GM21786 (cell line): ENCODE measurements around the gene AMFR.

ENCODE experiments used
- ATAC-seq: cut with Tn5 transposase; IDR thresholded peaks from one replicate; pipeline ENCODE4 v1.9.1; 2021; ENCODE audit not compliant: unreplicated experiment

AMFR gene

DNA sequence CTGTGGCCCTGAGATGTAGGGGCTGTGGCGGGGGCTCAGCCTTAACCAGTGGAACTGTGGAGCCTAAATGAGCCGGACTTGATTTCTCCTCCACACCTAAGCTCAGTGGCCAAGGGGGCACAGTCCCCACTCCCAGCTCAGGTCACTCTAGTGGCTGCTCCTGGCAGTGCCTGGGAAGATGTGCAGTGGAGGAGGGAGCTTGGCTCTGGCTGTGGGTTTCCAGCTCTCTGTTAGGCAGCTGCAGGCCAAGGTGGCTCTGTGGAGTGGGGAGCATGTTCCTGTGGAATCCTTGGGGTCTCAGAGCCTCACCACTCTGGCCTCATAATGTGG is 76.3 kb downstream of the AMFR start:
- ATAC-seq, result no peak

DNA sequence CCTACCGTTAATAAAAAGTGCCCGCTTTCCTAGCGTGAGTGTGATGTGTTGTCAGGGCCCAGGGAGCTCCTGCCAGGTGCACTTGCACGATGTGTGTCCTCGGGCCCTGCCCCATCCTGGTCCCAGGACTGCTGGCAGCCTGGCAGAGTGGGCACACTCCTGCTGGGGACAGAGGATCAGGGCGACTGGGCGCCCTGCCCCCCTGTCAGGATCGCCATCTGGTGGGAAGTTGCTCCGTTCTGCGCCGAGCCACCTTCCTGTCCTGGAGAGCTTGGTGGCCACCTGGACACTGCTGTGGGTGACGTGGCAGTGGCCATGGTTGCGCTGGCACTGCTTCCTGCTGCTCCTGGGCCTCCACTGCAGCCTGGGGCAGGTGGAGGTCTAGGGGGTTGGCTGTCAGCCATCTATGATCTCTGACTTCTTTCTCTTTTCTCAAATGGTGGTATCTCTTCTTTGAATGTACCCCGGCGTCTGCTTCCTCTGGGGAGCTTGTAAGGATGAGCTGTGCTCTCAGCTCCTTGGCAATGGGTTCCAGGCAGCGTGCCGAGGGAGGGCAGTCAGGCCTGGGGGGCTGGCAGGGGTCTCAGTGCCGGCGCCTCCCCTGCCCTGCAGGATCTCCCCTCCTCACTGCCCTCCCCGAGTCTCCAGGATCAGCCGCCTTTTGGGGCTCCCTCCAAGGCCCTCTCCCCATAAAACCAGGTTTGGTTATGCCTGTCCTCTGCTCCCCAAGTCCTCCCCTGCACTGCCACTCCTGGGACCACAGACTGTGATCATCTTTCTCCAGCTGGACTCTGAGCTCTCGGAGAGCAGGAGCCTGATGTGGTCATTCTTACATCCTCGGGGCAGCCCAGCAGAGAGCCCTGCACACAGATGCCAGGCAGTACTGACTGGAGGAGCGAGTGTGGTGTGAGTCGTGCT is 76.9 kb downstream of the AMFR start:
- no peak for ATAC-seq

DNA sequence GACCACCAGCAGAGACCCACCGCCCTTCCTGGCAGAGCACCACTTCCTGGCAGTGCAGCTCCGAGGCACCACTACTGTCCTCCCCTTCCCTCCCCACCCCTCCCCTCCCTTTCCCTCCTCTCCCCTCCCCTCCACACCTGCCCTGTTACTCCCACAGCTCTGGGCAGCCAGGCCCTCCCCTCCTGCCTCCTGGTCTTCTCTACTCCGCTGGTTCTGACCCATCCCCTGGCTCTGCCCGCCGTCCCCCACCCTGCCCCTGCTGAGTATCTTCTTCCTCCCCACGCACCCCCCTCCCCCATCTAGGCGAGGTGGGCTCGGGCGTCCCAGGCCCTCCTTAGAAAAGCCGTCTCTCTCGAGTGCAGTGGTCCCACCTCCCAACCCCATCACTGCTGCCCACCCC is 77.7 kb downstream of the AMFR start:
- no peak for ATAC-seq

DNA sequence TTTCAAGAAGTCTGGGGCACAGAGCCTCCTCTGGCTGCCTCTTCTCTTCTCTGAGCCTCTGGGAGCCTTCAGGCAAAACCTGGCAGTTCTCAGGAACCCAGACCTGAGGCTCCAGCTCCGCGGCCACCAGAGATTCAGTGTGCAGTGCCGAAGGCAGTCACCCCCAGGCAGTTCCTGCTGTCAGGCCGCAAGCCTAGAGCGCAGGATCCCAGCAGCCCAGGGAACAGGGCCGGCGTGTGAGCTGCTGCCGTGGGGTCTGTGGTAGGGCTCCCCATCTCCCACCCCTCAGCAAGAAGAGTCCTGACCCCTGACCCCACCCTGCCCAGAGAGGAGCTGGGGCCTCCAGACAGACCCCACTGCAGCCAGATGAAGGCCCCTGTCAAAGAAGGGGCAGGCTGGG is 78.2 kb downstream of the AMFR start:
- no peak for ATAC-seq

DNA sequence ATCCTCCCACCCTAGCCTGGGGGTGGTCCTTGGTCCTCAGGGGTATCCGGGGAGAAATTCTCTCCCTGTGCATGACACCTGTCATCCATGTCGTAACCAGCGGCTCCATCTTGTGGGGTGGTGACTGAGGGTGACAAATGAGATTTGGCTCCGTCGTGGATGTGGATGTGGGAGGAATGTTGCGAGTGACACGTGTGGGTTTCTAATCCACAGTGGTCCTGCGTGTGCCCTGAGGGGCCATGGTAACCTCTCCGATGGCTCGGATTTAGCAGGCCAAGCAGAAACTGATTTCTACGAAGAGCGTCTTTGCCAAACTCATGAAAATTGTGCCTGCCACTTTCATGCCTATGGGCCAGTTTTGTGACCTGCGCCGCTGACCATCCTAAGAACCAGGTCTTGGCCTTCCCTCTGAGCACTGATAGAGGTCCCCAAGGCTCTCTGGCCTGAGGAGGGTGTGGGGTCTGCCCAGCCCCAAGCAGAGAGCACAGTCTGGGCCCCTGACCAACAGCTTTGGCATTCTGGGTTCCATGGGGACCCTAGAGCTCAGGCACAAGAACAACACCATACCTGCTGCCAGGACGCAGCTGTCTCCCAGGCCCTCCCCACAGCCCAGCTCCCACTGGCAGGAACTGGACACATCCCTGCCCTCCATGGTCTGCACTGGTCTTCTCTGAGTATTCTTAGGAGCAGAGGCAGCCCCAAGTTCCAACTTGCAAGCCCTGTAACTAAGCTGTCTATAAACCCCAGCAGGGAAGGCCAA is 79.0 kb downstream of the AMFR start:
- ATAC-seq, result no peak

GRCh38 chr16:56345406-56346050 is 79.8 kb downstream of the AMFR start:
- no peak for ATAC-seq

GRCh38 chr16:56344518-56345405 is 80.6 kb downstream of the AMFR start:
- ATAC-seq, result no peak

GRCh38 chr16:56343661-56344517 is 81.5 kb downstream of the AMFR start:
- no peak for ATAC-seq

DNA sequence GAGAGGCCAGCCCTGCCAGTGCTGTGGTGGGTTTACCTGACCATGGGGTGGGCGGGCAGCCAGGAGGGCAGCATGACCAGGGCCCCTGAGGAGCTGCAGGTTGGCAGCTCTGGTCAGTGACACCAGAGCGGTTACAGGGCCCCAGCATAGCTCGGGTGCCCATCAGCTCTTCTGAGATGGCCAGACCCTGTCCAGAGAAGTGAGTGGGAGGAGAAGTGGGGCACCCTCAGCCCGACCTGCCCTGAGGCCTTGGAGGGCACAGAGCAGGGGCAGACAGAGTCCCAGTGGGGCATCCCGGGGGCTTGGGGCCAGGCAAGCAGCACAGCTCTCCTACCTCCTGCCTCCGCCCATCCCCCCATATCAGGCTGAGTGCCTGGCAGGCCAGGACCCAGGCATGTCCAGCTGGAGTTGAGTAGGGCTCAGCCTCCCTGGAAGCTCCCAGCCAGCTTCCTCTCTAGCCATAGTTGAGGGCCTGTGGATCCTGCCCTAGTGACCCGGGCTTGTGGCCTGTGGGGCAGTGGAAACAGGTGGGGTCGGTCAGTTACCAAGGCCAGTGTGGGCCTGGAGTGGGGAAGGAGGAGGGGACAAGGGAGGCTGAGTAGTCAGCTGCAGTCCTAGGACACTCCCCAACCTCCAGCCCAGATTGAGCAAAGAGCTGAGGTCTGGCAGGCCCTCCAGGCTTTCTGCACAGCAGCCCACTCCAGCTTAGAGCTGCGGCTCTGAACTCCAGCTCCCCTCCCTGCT is 83.5 kb downstream of the AMFR start:
- no peak for ATAC-seq

DNA sequence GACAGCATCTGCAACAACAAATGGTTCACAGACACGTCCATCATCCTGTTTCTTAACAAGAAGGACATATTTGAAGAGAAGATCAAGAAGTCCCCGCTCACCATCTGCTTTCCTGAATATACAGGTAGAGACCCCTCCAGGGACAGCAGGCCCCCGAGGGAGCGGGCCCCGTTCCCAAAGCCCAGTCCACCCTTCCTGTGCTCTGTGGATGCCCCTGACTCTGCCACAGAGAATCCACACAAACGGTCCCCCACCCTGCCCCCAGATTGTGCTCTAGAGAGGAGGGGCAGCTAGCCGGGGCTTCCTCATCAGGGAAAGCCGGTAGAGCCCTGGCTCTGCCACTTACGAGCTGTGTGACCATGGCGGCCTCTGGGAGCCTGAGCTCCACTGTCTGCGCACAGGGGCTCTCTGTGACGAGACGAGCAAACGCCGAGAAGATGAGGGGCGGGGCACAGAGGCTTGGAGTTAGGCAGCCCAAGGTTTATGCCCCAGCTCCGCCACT is 84.4 kb downstream of the AMFR start:
- ATAC-seq, result no peak

GRCh38 chr16:56340416-56340815 is 84.9 kb downstream of the AMFR start:
- no peak for ATAC-seq

- no peak for ATAC-seq
Observed at GRCh38 chr16:56339431-56340195, 85.7 kb downstream of the AMFR start.

GRCh38 chr16:56338566-56339318 is 86.6 kb downstream of the AMFR start:
- ATAC-seq, result no peak

GRCh38 chr16:56337858-56338325 is 87.5 kb downstream of the AMFR start:
- ATAC-seq, result no peak

DNA sequence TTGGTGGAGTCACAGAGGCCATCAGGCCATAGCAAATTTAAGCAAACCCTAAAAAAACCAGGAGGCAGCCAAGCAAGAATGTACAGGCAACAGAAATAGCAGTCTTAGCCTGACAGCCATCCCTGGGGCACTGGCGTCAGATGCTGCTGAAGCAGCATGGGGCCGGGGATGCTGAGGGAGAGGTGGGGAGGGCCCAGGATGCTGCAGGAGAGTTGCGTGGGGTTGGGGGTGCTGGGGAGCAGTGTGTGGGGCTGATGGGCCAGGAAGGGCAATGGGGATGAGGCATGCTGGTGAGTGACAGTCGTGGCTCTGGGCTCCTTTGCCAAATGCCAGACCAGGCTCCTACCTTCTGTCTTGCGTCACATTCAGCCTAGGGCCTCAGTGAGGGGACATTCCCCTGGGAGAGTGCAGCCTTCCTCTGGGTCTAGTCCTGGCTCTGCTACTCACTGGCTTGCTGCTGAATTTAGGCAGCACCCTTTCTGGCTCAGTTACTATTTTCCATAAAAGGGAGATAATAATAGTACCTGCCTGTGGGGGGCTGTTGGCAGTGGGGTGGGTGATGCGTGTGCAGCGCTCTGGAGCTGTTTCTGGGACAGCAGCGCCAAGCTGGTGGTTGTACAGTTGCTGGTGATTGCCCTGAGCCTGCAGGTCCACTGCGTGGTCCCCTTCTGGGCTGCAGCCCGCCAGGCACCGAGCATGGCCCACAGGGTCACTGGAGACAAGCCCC is 88.1 kb downstream of the AMFR start:
- ATAC-seq, result no peak

GRCh38 chr16:56336711-56337110 is 88.6 kb downstream of the AMFR start:
- no peak for ATAC-seq
